Keratinocyte (primary cell): ENCODE measurements around the gene ZER1.

Experiments
- CTCF ChIP-seq, 3 experiments: IDR thresholded peaks in 1 of 3; conservative IDR thresholded peaks in 1 of 3; optimal IDR thresholded peaks in 1 of 3; 2 replicates in 2 of 3; 3 replicates in 1 of 3; pipeline versions ENCODE3 to v1.5.1; 2011; ENCODE audit warnings: low read length in 3 of 3, mild to moderate bottlenecking in 3 of 3, moderate library complexity in 2 of 3, control low read depth in 1 of 3, inconsistent platforms in 1 of 3; ENCODE audit not compliant: insufficient read depth in 2 of 3; ENCODE audit errors: extremely low read depth in 1 of 3
- EZH2 ChIP-seq: IDR thresholded peaks from one replicate; pipeline ENCODE4 v1.6.1; 2012; ENCODE audit warnings: inconsistent platforms, mild to moderate bottlenecking, low read length, moderate library complexity

DNA sequence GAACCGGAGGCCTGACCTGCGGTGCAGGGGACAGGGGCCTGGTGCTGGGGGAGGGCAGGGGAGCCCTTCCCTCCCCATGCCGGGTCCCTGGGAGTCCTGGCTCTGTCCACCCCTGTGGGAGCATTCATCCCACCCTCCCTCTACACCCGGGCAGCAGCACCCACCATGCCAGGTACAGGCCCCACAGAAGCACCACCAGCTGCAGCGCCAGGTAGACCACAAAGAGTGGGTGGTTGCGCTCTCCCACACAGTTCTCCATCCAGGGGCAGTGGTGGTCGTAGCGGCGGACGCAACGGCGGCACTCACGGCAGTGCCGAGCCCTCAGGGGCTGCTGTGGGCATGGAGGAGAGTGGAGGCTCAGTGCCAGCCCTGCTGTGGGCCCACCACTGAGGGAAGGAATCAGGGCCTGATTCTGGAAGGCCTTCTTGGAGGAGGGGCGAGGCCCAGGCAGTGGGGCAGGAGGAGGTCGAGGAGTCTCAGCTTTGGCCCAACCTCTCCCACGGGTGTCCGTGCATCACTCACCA, 50.2 kb downstream of the ZER1 start:
- TF ChIP-seq CTCF (optimal IDR thresholded peaks at IDR 0.05 in 1 of 3, IDR thresholded peaks at IDR 0.05 in 1 of 3, conservative IDR thresholded peaks at IDR 0.05 in 1 of 3; ENCODE audit: extremely low read depth in 1 of 3, insufficient read depth in 2 of 3, low read length in 3 of 3) = no peak
- TF ChIP-seq EZH2 = no peak
